H1 (cell line): ENCODE measurements around the gene ANKS1A. TPM values are rescaled to one million over a fixed set of nuclear protein-coding genes. Genes with fewer than 3 reads are reported as not detected.

Experiments
- MAX ChIP-seq: IDR thresholded peaks from 2 replicates; pipeline ENCODE4 v1.6.1; 2012; ENCODE audit warnings: inconsistent platforms
- NANOG ChIP-seq: IDR thresholded peaks from 2 replicates; pipeline ENCODE4 v1.6.1; 2011; ENCODE audit warnings: low read length, low read depth, mild to moderate bottlenecking, inconsistent platforms; ENCODE audit not compliant: insufficient read depth, poor library complexity, severe bottlenecking
- RAD21 ChIP-seq, 2 experiments: IDR thresholded peaks in 1 of 2; conservative IDR thresholded peaks in 1 of 2; 2 replicates each; pipeline ENCODE4 v1.6.1; 2011; ENCODE audit warnings: low read depth in 2 of 2, low read length in 2 of 2, improper control_type of control experiment in 1 of 2, inconsistent platforms in 1 of 2, mild to moderate bottlenecking in 1 of 2, moderate library complexity in 1 of 2
- RFX5 ChIP-seq: IDR thresholded peaks from 2 replicates; pipeline ENCODE4 v1.6.1; 2011; ENCODE audit warnings: low read depth, low read length, improper control_type of control experiment, borderline replicate concordance
- polyA plus RNA-seq, 7 experiments: library from polyadenylated mRNA; depleted of rRNA in 3 of 7; stranded (reverse) in 5 of 7; unstranded in 2 of 7; fragments of >200 nt in 5 of 7; fragments of 200-250 nt in 2 of 7; gene quantifications; 1 replicate in 5 of 7; 2 replicates in 1 of 7; 4 replicates in 1 of 7; pipeline versions ENCODE4 v1.2.1 to v1.2.3, GENCODE V29; 2011 to 2013; ENCODE audit warnings: missing spikeins in 2 of 7, mixed read lengths in 2 of 7
- total RNA-seq: library from RNA; stranded (reverse); fragmentation: NEBNext Ultra II Directional; extraction: Animal tissue kit (Norgen Biotek cat#: 25700); gene quantifications from 2 replicates; pipeline ENCODE4 v1.2.1, GENCODE V29; 2021

Gene ANKS1A
- total and polyA plus RNA-seq, 2 of the 8 experiments (the other 6 are each of a cell fraction or from before 2014, with no cell fraction given) = 9.8 to 30.9 TPM

GRCh38 chr6:35087361-35088280, 198.6 kb downstream of the ANKS1A start (continued):
- TF ChIP-seq RAD21 (IDR thresholded peaks at IDR 0.05 in 1 of 2, conservative IDR thresholded peaks at IDR 0.05 in 1 of 2; ENCODE audit: low read depth in 2 of 2, low read length in 2 of 2) = no peak
- no peak for TF ChIP-seq RFX5
- no peak for TF ChIP-seq MAX
- no peak for TF ChIP-seq NANOG
- TF ChIP-seq, all 59 proteins: peak for 0
